NCI-H1417 (cell line): ENCODE results near the gene MRPS25.
"Not testable (repeated sequence)": the region's sequence is repeated elsewhere in the genome, so short reads cannot be mapped to it uniquely, and the experiment has no call there.

Experiments used
- DNase-seq, 3 experiments: peaks; one replicate each; lab custom pipeline; 2025; lab: John Stamatoyannopoulos, UW

MRPS25 gene

DNA sequence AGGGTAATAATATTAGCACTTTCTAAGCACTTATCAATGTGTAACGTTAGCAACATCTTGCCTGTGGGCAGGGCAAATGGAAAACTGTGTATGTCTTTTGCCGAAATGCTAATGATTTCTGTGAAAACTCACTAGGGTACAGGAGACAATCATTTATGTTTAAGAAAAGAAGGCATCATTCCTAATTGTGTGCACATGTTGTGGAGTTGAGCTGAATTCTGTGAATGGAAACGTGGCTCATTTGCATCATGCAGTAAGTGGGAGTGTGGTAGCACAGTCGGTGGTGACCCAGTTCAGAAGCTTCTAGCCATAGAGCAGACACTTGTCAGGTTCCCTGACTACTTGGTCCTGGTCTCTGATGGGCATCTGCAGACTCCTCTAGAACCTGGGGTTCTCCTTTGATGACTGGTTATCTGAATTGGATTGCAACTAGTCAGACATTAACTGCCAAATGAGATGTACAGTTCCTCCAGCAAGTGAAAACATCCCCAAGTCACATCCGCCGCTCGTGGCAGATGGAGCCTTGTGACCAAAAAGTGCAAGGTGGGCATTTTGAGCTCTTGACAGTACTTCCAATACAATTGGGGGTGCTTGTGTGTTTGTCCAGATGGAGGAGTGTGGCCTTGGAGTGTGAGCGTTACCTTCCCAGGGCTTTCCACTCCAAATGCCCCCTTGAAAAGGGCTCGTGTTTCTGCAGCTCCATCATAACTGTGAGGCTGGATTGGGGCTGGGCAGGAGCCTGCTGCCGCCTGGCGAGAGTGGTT lies 21.5 kb downstream of the MRPS25 start:
- no peak for DNase-seq

- DNase-seq: no peak
Observed at GRCh38 chr3:15042936-15043335, 22.2 kb downstream of the MRPS25 start.

DNA sequence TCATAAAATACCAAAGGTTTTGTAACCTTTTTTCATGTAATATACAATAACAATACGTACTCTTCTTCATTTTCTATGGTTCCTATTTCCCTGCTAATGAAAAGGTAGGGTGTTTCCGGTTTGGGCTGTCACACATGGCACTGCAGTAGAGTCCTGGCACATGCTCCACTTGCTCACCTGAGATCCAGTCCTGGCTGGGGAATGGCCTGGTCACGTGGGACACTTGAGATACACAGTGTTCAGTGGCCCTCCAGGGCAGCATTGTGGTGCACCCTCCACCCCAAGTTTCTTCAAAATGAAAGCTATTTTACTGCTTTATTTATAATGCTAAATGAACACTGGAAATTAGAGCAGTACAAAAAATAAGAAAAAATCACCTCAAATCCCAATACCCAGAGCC lies 23.2 kb downstream of the MRPS25 start:
- DNase-seq: no peak

- DNase-seq: no peak
Observed at GRCh38 chr3:15040844-15041243, 24.3 kb downstream of the MRPS25 start.

DNA sequence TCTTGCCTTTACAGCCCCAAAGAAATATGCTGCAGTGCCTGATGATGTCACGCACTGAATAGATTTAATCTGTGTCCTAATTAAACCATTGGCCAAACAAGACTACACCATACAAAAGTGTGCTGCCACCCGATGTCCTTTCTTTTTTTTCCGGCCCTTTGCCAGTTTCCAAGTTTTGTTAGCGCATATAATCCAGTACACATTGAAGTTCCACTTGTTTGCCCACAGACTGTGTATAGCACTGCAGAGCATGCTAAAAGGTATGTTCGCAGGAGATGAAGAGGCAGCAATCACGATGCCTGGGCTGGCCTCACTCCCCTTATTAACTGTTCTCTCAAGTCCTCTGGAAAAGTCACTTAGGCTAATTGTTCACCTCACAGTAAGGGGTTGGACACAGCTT lies 26.8 kb downstream of the MRPS25 start:
- no peak for DNase-seq

- no peak for DNase-seq
Observed at GRCh38 chr3:15033103-15033502, 32.0 kb downstream of the MRPS25 start.

- no peak for DNase-seq
Observed at GRCh38 chr3:15032650-15033049, 32.5 kb downstream of the MRPS25 start.

- no peak for DNase-seq
Observed at GRCh38 chr3:15029625-15030024, 35.5 kb downstream of the MRPS25 start.

- no peak for DNase-seq
Observed at GRCh38 chr3:15023719-15024118, 41.4 kb downstream of the MRPS25 start.

DNA sequence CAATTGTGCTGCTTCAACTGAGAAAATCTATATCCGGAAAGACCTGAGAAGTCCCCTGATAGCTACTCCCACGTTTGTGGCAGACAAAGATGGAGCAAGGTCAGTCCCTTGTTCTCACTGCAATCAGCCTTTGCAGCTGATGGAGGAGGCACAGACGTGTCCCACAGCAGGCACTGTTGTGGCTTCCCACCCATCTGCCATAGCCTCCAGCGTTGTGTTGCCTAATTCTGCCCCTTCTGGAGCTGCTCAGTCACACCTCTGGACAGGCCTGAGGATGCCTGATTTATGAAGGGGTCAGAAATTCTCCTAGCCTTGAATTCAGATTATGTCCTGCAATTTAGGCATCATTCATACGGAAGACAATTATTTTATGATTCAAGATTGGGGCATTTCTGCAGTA lies 41.9 kb downstream of the MRPS25 start:
- no peak for DNase-seq

GRCh38 chr3:15017191-15017590 lies 47.9 kb downstream of the MRPS25 start:
- DNase-seq: no peak

GRCh38 chr3:15015456-15015855 lies 49.7 kb downstream of the MRPS25 start:
- no peak for DNase-seq

GRCh38 chr3:15014606-15015328 lies 50.3 kb downstream of the MRPS25 start:
- no peak for DNase-seq

DNA sequence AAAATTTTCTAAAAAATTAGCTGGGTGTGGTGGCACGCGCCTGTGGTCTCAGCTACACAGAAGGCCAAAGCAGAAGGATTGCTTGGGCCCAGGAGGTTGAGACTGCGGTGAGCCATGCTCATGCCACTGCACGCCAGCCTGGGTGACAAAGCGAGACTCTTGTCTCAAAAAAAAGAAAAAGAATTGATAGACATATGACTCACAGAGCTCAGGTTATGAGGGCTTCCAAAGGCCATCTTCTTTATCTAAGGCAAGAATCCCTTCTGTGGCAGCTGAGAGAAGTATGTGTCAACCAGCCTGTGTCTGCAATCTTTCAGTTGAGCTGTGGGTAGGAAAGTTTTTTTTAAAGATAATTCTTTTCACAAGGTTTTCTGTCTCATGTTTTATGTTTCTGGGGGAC lies 53.9 kb downstream of the MRPS25 start:
- no peak for DNase-seq

DNA sequence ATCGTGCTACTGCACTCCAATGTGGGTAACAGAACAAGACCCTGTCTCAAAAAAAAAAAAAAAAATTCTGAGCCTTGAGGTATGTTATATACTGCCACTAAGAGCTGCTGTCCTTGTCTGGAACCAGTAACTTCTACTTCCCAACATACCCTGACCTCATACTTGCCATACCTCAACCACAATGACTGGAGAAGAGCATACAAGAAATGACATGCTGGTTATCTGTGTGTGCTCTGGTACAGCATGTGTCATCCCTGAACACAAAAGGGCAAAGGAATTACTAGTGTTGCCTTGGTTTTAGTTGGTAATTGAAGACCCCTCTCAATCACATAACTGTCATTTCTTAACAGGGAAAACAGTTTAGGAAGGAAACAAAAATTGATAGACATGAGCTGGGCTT lies 54.5 kb downstream of the MRPS25 start:
- DNase-seq: no peak

GRCh38 chr3:15009167-15009566 lies 55.9 kb downstream of the MRPS25 start:
- no peak for DNase-seq

- DNase-seq: no peak
Observed at GRCh38 chr3:15007681-15008141, 57.4 kb downstream of the MRPS25 start.

DNA sequence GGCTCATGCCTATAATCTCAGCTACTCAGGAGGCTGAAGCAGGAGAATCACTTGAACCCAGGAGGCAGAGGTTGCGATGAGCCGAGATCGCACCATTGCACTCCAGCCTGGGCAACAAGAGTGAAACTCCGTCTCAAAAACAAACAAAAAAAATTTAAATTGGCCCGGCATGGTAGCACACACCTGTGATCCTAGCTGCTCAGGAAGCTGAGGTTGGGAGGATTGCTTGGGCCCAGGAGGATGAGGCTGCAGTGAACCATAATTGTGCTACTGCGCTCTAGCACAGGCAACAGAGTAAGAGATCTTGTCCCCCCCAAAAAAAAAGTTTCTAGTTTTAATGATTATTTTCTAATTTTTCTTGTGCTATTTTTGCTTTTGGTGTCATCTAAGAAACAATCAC lies 65.9 kb downstream of the MRPS25 start:
- not testable (repeated sequence) for DNase-seq
